ENCODE results near the gene ASXL1.

Gene ASXL1

DNA sequence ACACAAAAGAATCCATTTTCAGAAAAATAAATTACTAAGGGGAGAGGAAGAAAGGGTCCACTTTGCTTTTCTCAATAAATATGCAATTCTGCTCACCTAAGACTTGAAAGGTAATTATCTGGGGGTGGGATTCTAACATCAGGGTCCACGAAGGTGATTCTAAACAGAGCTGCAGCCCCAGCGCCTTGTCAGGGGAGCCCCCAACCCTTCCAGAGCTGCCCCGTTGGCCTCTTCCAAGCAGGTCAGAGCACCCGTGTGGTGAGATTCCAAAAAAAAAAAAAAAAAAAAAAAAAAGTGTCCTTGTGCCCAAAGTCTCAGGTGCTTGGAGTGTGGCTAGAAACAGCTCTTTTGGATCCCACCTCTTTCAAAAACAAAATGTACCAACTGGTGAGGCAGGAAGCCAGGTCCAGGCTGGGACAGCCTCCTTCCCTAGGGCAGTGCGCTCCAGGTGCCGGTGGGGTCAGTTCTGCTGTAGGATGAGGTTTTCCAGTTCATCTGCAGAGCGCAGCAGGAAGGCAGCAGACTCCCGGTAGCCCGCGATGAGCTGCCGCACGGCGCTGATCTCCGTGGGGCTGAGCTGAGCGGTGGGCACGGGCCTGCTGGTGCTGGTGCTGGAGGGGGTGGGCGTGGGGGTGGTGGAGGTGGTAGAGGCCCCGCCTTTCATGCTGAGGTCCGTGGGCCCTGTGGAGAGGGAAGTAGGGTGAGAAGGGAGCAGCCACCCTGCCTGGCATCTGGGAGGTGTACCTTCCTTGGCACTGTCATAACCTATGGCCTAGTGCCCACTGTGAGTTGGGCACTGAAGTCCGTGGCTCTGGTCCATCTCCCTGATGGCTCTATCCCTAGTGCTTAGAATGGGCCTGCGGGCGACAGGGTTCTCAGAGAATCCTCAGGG, 89.3 kb downstream of the ASXL1 start:
- no peak overlapping the region for H3K4me3 ChIP-seq (ENCODE audit: low read length)
- DNase-seq (ENCODE audit: low read depth, low spot score) = no peak

DNA sequence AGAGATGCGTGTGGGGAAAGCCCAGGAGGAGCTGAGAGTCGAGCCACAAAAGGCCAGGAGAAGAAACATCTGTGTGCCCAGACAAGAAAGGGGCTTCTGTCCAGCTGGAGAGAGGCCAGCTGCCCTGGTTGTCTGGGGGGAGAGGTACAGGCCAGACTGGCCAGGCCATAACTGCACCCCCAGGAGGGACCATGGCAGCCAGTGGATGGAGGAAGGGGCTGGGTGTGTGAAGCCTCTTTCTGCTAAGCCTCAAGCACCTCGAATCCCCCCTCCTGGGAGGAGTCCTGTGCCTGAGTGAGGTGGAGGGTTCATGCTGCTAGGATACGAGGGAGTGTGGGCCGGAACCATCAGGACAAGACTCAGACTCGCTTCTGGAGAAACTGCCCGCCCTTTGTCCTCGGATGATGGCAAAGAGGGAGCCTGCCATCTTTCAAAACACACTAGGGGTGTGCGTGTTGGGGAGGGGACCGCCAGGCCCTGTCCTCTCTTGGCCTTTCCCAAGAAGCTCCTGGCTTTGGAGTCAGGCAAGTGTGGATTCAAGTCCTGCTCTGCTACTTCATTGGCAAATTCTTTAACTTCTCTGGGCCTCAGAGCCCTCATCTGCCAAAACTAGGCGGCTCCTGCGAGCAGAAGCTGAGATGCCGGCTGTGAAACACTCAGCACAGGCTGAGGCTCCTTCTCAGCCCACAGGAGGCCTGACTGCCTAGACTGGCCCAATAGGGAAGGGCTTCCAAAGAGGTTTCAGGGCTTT, 90.3 kb downstream of the ASXL1 start:
- no peak overlapping the region for H3K4me3 ChIP-seq (ENCODE audit: low read length)
- DNase-seq (ENCODE audit: low read depth, low spot score) = no peak

DNA sequence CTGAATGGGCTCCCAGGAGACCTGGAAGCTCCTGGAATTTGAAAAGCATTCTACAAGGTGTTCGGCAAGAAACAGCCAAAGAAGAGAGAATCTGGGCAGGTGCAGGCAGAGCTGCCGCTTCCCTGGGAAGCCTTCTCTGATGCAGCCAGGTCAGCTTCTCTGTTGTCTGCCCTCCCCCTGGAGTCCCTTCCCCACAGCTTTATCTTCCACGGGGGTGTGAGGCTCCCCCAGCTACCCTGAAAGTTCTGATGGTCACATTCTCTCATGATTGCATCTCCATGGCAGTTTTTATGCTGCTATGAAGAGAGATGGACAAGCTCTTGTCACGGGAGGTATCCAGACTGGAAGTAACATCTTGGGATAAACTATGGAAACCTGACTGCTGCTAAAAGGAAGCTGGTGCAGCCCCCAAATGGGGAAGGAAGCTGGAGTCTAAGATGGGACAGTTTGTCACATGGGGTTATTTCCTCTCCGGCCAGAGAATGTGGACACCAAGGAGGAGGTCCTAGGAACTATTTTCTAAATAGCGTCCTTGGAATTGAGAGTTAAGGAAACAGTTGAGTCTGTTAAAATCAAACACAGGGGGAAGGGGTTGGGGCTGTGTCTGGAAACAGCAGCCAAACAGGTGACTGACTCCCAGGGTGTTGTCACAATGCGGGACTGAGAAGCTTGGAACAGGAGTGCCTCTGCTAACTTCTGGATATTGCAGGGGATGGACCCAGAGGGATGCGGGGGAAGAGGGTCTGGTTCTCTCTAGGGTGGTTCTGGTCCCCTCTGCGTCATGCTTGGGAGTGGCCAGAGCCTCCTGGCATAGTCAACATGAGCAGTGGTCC, 91.1 kb downstream of the ASXL1 start:
- DNase-seq (ENCODE audit: low read depth, low spot score) = no peak
- H3K4me3 ChIP-seq (ENCODE audit: low read length) = no peak overlapping the region

DNA sequence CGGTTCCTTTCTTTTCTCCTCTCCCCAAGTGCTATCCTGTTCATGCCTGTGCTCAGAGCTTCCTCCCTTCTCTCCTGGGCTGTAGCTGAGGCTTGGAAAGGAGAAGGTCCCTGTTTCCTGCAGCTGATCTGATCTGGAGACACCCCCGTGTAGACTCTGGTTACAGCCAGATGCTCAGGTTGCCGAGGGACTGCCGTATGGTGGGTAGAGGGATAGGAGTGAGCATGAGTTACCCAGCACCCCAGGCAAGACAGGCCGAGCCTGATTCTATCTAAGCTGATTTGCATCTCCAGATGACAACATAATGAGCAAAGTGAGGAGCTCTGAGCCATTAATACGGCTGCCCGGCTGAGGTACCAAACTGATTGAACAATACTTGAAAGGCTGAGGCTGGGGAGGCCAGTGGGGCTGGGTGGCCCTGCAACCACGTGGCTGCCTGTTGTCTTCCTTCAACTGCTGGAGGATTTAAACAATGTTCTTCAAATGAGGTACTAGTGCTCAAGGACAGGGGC, 91.8 kb downstream of the ASXL1 start:
- DNase-seq (ENCODE audit: low read depth, low spot score) = no peak
- no peak overlapping the region for H3K4me3 ChIP-seq (ENCODE audit: low read length)

DNA sequence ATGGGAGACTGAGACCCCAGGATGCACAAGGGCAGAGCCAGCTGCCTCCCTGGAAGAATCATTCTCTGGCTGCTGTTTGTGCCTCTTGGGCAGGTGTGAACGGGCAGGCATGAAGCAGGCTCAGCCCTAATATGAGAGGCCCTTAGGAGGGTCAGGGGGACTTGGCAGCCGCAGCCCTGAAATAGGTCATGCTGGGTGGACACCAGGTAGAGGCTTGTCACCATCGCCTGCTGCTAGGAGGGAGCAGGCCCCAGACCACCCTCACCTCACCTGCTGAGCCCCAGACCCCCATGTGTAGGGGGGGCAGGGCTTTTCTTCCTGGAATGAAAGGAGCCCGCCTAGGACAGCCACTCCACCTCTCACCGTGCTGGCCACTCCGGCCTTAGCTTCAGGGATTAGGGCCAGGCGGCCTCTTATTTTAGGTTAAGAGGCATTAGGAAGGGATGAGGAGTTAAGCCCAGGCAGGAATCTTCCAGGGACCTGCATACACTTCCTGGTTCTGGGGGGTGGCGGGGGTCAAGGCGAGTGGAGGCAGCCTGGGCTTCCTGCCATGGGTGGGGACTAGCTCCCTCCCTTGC, 92.4 kb downstream of the ASXL1 start:
- no peak overlapping the region for H3K4me3 ChIP-seq (ENCODE audit: low read length)
- no peak for DNase-seq (ENCODE audit: low read depth, low spot score)

DNA sequence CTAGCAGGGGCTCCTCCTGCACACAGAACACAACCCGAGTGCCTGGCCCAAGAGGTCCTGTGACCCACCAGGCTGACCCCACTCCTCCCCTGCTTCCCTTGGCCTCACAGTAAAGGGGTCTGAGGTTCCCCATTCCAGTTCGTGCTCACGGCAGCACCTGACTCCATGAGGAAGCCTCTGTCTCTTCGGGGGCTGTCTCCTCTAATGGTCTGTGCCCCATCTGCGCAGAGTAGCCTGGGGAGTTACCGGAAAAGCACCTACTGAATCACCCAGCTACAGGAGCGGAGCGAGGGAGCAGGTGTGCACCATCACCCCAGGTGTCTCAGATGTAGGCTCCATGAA, 93.2 kb downstream of the ASXL1 start:
- H3K4me3 ChIP-seq (ENCODE audit: low read length) = no peak overlapping the region
- DNase-seq (ENCODE audit: low read depth, low spot score) = no peak

DNA sequence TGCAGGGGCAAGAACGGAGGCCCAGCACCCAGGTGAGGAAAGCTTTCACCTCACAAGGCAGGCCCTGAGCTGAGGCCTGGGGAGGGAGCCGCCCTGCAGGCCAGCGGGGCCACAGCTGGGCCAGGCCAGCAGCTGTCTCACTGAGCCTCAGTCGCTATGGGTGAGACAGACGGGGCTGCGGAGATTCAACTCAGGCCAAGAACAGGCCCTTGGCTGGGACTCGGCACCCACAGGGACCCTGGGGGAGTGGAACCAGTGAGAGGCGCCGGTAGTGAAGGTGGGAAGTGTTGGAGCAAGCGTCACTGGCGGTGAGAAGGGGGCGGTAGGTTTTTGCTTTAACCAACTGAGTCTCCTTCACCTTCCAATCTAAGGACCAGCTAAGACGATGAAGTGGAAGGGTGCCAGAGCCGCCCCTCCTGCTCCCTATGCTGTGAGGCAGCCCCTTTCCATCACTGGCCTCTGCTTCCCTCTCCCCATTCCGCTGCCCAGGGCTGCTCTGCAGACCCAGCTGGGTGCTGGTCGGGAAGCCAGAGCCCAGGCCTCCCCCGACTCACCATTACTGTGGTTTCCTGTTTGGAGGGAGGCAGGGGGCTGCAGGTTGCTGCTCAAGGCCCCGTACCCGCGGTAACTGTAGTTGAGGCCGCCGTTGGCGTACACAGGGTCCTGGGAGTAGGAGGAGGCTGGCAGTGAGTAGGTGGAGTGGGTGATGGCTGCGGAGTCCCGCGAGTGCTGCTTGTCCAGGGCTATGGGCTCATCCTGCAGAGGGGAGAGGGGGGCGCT, 93.7 kb downstream of the ASXL1 start:
- no peak overlapping the region for H3K4me3 ChIP-seq (ENCODE audit: low read length)
- no peak for DNase-seq (ENCODE audit: low read depth, low spot score)

DNA sequence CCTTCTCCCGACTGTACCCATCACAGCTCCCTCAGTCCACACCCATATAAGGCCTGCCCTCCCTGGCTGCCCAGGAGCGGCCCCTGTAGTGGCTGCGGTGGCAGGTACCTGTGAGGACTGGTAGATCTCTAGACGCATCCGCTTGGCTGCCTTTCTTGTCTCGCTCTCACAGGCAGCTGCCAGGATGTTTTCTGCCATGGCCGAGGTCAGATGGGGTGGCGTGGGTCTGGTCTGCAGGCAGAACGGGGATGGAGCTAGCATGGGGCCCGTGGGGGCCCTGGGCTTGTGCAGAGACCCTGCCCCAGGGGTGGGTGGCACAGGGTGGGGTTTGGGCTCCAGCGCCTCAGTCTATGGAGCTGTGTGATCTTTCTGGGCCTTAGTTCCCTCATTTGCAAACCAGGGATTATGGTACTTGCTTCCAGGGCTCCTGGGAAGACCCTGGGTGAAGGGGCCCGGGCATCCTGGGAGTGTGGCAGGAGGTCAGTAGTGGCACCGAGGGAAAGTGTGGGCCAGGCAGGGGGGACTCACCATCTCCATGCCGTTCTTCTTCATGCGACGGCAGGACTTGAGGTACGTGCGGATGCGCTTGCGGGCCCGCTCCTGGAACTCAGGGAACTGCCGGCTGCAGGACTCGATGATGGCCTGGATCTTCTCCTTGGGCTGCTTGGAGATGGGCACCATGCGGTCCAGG, 94.8 kb downstream of the ASXL1 start:
- no peak overlapping the region for H3K4me3 ChIP-seq (ENCODE audit: low read length)
- DNase-seq (ENCODE audit: low read depth, low spot score) = no peak

DNA sequence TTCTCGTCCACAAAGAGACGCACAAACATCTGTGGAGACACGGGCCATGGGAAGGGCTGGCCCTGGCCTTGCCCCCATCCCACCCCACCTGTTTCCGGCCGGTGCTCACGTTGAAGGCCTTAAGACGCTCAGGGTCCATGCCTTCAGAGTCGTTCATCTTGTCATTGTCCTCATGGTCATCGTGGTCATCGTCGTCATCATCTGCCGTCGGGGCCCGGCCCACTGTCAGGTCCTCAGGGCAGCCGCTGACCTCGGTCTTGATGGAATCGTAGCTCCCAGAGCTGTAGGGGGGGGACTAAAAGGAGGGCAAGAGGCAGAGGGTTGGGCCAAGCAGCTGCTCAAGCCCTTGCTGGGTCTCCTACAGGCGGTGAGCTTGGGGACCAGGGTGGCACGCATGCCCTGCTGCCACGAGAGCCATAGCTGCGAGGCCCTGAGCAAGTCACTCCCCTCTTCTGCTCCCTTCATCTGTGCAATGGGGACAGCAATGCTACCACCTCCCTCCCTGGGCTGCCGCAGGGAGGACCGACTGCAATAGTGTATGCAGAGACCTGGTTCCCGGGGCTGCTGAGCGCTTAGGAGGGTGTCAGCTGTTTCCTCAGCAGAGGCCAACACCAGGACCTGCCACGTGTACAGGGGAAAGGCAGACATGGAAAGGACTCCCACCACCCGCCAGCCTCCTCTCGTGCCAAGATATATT, 95.5 kb downstream of the ASXL1 start:
- DNase-seq (ENCODE audit: low read depth, low spot score) = no peak
- H3K4me3 ChIP-seq (ENCODE audit: low read length) = no peak overlapping the region

DNA sequence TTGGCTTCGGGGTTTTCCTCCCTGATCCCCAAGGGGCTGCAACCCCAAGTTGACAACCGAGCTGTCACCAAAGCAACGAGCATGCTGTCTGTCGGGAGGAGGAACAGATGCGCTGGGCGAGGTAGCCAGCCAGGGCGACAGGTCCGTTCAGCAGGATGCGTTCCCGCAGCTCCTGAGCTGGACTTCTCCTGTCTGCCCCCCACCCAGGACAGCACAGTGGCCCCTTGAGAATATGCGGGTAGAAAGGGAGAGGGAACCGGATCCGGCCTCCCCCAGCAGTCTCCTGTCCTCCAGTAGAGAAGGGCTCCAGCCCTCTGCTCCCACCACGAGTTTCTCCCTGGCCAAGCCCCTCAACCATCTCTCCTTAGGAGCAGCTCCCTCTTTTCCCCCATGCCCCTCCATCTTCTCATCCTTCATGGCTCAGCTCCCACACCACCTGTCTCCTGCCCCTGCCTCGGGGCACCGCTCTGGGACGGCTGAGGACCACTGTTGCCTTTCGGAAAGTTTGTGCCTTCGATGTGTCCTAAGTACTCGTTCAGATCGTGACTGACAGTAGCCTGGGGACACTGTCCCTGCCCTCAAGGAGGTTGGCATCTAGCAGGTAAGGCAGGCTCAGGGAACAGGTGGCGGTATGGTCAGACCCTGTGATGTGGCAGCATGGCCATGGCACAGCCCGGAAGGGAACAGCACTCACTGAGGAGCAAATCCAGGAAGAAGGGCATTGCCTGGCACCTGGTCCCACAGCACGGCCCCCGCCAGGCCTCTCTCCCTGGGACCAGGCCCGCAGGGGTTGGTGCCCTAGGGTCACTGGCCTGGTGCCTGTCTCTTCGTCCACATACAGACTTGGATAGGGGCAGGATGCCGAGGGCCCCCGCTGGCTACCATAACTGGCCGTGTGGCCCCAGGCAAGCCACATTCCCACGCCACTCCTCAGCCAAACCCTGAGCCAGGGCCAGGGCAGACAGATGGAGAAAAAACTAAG, 96.3 kb downstream of the ASXL1 start:
- H3K4me3 ChIP-seq (ENCODE audit: low read length) = no peak overlapping the region
- DNase-seq (ENCODE audit: low read depth, low spot score) = no peak

DNA sequence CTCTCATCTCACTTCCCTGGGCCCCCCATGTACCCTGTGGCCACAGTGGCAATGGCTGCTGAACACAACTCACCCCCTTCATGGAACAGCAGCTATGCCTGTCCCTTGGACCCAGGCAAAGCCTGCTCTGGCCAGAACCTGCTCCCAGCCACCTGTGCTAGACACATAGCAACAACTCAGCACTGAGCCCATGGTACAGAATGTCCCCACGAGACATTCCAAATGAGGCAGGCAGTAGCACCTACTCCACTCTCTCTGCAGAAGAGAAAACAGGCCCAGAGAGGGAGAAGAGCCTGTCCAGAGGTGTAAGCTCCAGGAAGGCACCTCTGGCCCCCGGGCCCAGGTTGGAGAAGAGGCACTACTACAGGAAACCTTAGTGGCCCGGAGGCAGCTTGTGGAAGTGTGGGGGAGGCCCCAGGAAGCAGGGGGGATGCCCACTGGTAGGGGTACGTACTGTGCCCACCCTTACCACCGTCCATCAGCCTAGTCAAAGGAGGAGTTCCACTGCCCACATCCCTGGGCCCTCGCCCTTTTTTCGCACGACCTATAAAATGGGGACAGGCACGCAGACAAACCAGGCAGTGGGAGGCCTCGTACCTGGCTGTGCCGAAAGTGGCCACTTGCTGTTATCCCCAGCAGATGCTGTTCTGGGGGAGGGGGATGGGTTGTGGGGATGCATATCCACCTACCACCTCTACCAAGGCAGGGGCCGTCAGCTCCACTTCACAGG, 97.2 kb downstream of the ASXL1 start:
- no peak overlapping the region for H3K4me3 ChIP-seq (ENCODE audit: low read length)

DNA sequence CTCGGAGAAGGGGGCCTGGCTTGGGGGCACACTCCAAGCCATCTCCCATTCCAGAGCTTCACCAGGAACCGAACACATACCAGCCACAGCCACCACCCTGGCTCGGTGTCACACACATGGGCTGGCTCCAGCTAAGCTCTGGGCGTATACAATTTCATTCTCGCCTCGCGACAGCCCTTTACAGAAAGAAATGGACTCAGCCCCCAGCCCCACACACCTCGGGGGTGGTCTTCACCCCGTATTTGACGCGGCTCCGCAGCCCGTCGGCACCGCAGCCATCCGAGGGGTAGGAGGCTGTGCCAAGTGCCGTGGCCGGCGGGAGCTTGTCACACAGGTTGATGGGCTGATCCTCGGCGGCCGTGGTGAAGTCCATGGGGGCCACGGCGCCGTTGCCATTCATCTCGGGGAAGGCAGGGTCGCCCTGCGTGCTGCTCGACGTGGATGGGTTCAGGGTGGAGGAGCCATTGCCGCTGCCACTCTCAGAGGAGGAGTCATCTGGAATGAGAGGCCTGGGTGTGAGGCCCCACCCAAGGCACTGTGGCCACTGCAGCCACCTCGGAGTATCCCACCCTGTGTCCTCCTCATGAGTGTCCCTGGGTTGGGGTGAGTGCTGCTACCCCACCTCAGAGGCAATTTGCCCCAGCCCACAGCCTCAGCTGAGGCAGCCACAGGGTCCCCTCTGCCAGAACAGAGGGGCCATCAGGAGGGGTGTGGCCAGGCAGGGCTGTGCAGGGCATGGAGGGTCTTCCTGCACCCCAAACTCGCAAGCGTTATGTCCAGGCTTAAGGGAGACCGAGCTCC, 98.0 kb downstream of the ASXL1 start:
- DNase-seq (ENCODE audit: low read depth, low spot score) = no peak
- H3K4me3 ChIP-seq (ENCODE audit: low read length) = no peak overlapping the region

More for the DNA sequence above, 97.2 kb downstream of the ASXL1 start:
- no peak for DNase-seq (ENCODE audit: low read depth, low spot score)

DNA sequence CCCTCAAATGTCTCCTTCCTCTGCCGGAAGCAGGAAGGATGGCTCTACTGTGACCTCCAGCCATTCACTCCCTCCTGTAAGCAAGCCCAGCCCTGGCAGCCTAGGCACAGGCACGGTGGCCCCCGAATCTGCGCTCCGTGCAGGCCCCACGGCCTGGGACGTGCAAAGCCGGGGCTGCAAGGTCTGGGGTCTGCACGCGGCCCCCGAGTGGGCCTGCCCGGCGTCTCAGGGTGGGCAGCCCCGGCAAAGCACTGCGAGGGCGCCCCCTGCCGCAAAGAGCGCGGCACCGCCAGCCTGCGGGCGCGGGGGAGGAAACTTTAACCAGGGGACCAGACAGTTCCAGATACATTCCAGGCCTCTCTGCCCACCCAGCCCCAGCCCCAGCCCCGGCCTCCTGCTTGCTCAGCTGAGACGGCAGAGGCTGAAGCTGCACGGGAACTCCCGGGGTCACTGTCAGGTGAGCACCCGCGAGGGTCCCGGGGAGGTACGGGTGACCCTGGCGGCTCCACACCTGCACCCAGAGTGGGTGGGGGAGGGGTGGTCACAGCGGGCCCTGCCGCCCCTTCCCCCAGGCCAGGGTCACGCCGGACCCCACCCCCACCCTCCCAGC, 98.8 kb downstream of the ASXL1 start:
- H3K4me3 ChIP-seq (ENCODE audit: low read length) = no peak overlapping the region
- DNase-seq (ENCODE audit: low read depth, low spot score) = no peak

DNA sequence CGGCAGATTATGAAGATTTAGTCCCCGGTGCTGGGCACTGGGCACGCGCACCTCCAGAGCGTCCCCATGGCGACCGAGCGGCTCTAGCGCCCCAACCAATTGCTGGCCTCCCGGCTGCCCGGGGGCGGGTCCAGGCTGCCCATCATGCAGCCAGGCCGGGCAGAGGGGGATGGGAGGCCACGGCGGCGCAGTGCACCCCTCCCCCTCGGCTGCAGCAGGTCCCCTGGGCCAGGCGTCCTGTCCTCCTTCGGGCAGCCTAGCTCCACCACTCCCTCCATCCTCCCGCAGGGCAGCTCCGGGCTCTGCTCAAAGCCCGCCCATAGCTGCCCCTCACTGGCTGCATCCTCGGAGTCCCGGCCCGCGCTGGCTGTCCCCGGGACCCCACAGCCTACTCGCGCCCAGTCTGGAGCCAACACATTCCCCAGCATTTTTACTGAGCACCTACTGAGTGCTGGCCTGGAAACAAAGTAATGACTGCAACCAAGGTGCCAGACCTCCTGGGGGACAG, 99.4 kb downstream of the ASXL1 start:
- H3K4me3 ChIP-seq (ENCODE audit: low read length) = no peak overlapping the region
- DNase-seq (ENCODE audit: low read depth, low spot score) = no peak
